SK-N-SH treated with all-trans-retinoic acid at 6 μM for 48 hours (cell line): ENCODE results near the gene ZNF236.

Source experiments
- ATAC-seq: fragments of 200-7000 bp; cut with Tn5 transposase; 3 replicates; pipeline ENCODE4 v1.9.1; 2020; ENCODE audit warnings: mild to moderate bottlenecking, moderate library complexity
- ARNTL ChIP-seq: fragments of 450-650 bp; formaldehyde crosslinking; IDR thresholded peaks from 2 replicates; pipeline ENCODE4 v1.5.0; 2020; ENCODE audit warnings: low read depth, mild to moderate bottlenecking, moderate library complexity, borderline replicate concordance
- CSDC2 ChIP-seq: fragments of 250-450 bp; sonication (Bioruptor Pico); IDR thresholded peaks from 2 replicates; pipeline ENCODE4 v1.5.0; 2020; ENCODE audit warnings: mild to moderate bottlenecking, moderate library complexity
- ESRRG ChIP-seq: fragments of 250-450 bp; sonication (Bioruptor Pico); IDR thresholded peaks from 2 replicates; pipeline ENCODE4 v1.6.1; 2021; ENCODE audit warnings: mild to moderate bottlenecking
- GLIS3 ChIP-seq: fragments of 250-450 bp; sonication (Bioruptor Pico); IDR thresholded peaks from 2 replicates; pipeline ENCODE4 v1.5.0; 2020; ENCODE audit warnings: mild to moderate bottlenecking, moderate library complexity
- ISL1 ChIP-seq: fragments of 250-450 bp; sonication (Bioruptor Pico); IDR thresholded peaks from 2 replicates; pipeline ENCODE4 v2.1.2; 2022; ENCODE audit warnings: mild to moderate bottlenecking, moderate library complexity
- OSR1 ChIP-seq: fragments of 250-450 bp; sonication (Bioruptor Pico); IDR thresholded peaks from 2 replicates; pipeline ENCODE4 v1.8.0; 2022; ENCODE audit warnings: moderate library complexity, mild to moderate bottlenecking, inconsistent platforms
- PPARA ChIP-seq: fragments of 250-450 bp; sonication (Bioruptor Pico); IDR thresholded peaks from 2 replicates; pipeline ENCODE4 v1.5.0; 2020; ENCODE audit warnings: mild to moderate bottlenecking, borderline replicate concordance
- RARB ChIP-seq: fragments of 250-450 bp; sonication (Bioruptor Pico); IDR thresholded peaks from 2 replicates; pipeline ENCODE4 v1.8.0; 2021; ENCODE audit warnings: mild to moderate bottlenecking, moderate library complexity
- SNAI2 ChIP-seq: fragments of 250-450 bp; sonication (Bioruptor Pico); IDR thresholded peaks from 2 replicates; pipeline ENCODE4 v1.5.0; 2020; ENCODE audit warnings: mild to moderate bottlenecking, moderate library complexity
- TCF4 ChIP-seq: fragments of 250-450 bp; sonication (Bioruptor Pico); IDR thresholded peaks from 2 replicates; pipeline ENCODE4 v1.8.0; 2021; ENCODE audit warnings: mild to moderate bottlenecking, moderate library complexity, borderline replicate concordance
- TOX ChIP-seq: fragments of 250-450 bp; sonication (Bioruptor Pico); IDR thresholded peaks from 2 replicates; pipeline ENCODE4 v1.8.0; 2021; ENCODE audit warnings: mild to moderate bottlenecking, moderate library complexity, borderline replicate concordance
- ZC3H10 ChIP-seq: fragments of 250-450 bp; sonication (Bioruptor Pico); IDR thresholded peaks from 2 replicates; pipeline ENCODE4 v1.5.1; 2021; ENCODE audit warnings: mild to moderate bottlenecking, moderate library complexity
- ZFP30 ChIP-seq: fragments of 450-650 bp; formaldehyde crosslinking; IDR thresholded peaks from 2 replicates; pipeline ENCODE4 v1.5.0; 2022; ENCODE audit warnings: mild to moderate bottlenecking, moderate library complexity
- ZNF565 ChIP-seq: fragments of 450-650 bp; formaldehyde crosslinking; conservative IDR thresholded peaks from 2 replicates; pipeline ENCODE4 v1.5.0; 2020; ENCODE audit warnings: low read depth, mild to moderate bottlenecking, moderate library complexity
- ZNF70 ChIP-seq: fragments of 450-650 bp; formaldehyde crosslinking; IDR thresholded peaks from 2 replicates; pipeline ENCODE4 v1.5.0; 2020; ENCODE audit warnings: mild to moderate bottlenecking, moderate library complexity
- TF ChIP-seq, protein P1 (sequence below): fragments of 250-450 bp; sonication (Bioruptor Pico); IDR thresholded peaks from 2 replicates; pipeline ENCODE4 v1.5.0; 2020; ENCODE audit warnings: mild to moderate bottlenecking, moderate library complexity
- TF ChIP-seq, protein P2 (sequence below): fragments of 250-450 bp; sonication (Bioruptor Pico); IDR thresholded peaks from 2 replicates; pipeline ENCODE4 v1.8.0; 2020; ENCODE audit warnings: mild to moderate bottlenecking, moderate library complexity, borderline replicate concordance
- TF ChIP-seq, protein P3 (sequence below): fragments of 250-450 bp; sonication (Bioruptor Pico); IDR thresholded peaks from 2 replicates; pipeline ENCODE4 v1.8.0; 2021; ENCODE audit warnings: low read depth, mild to moderate bottlenecking, moderate library complexity, borderline replicate concordance
- TF ChIP-seq, protein P4 (sequence below): fragments of 250-450 bp; sonication (Bioruptor Pico); IDR thresholded peaks from 2 replicates; pipeline ENCODE4 v1.5.1; 2021; ENCODE audit warnings: mild to moderate bottlenecking, moderate library complexity

Gene ZNF236

DNA sequence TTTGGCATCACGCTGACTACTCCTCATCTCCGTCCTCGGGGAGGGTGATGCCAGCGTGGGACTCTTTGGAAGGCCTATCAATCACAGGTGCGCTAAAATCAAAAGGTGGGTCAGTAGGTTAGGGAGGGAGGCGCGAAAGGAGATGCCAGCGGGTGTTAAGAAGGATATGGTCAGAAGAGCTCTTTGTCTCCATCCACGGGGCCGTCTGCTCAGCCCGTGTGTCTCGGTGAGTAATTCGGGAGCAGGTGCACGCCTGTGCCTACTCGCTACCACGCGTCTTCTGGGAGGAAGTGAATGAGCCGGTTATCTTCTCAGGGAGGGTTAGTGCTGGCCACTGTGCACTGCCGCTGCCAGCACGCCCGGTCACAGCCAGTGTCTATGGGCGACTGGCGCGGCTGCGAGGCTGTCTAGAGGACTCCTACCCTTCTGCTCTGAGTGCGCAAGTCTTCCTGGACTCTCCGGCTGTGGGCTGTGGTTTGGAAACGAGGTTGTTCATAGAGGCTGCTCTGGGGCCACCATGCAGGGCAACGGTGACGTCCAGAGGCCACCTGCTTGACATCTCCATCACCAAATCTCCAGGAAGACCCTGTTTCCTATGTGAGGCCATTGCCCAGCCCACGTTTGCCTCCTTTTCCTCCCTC, 156.9 kb downstream of the ZNF236 start:
- no peak for TF ChIP-seq ESRRG (CRISPR knock-in tag)
- TF ChIP-seq OSR1 (CRISPR knock-in tag), result no peak
- no peak for TF ChIP-seq ZNF70 (CRISPR knock-in tag)
- no peak for TF ChIP-seq RARB (CRISPR knock-in tag)
- TF ChIP-seq GLIS3 (CRISPR knock-in tag), result no peak
- TF ChIP-seq PPARA, result no peak
- no peak for ATAC-seq

DNA sequence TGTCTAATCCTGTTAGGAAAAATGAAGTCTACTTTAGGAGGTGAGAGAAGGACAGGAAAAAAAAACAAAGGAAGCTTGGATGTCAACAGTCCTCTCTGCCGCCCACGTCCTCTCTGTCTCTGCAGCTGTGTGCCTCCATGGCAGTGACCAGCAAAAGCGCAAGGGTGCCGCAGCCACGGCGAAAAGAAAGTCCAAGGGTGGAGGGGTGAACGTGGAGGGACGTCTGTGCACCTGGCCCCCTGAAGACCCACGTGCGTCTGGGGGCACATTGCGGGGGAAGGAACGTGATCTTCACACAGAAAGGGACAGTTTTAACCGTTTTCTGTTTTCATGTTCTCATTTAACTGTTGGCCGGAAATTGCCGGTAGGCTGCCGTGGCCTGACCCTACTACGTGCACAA, 157.5 kb downstream of the ZNF236 start:
- no peak for ATAC-seq
- TF ChIP-seq ZC3H10 (CRISPR knock-in tag) (no peak), SNAI2 (no peak), OSR1 (CRISPR knock-in tag) (no peak), ZNF565 (CRISPR knock-in tag) (no peak), ZNF70 (CRISPR knock-in tag) (no peak), CSDC2 (CRISPR knock-in tag) (no peak), ARNTL (no peak), ISL1 (CRISPR knock-in tag) (no peak), ESRRG (CRISPR knock-in tag) (no peak), TCF4 (CRISPR knock-in tag) (no peak), ZFP30 (no peak), PPARA (no peak)
- TF ChIP-seq, protein P1, sequence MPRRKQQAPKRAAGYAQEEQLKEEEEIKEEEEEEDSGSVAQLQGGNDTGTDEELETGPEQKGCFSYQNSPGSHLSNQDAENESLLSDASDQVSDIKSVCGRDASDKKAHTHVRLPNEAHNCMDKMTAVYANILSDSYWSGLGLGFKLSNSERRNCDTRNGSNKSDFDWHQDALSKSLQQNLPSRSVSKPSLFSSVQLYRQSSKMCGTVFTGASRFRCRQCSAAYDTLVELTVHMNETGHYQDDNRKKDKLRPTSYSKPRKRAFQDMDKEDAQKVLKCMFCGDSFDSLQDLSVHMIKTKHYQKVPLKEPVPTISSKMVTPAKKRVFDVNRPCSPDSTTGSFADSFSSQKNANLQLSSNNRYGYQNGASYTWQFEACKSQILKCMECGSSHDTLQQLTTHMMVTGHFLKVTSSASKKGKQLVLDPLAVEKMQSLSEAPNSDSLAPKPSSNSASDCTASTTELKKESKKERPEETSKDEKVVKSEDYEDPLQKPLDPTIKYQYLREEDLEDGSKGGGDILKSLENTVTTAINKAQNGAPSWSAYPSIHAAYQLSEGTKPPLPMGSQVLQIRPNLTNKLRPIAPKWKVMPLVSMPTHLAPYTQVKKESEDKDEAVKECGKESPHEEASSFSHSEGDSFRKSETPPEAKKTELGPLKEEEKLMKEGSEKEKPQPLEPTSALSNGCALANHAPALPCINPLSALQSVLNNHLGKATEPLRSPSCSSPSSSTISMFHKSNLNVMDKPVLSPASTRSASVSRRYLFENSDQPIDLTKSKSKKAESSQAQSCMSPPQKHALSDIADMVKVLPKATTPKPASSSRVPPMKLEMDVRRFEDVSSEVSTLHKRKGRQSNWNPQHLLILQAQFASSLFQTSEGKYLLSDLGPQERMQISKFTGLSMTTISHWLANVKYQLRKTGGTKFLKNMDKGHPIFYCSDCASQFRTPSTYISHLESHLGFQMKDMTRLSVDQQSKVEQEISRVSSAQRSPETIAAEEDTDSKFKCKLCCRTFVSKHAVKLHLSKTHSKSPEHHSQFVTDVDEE, result no peak
- TF ChIP-seq, protein P2, sequence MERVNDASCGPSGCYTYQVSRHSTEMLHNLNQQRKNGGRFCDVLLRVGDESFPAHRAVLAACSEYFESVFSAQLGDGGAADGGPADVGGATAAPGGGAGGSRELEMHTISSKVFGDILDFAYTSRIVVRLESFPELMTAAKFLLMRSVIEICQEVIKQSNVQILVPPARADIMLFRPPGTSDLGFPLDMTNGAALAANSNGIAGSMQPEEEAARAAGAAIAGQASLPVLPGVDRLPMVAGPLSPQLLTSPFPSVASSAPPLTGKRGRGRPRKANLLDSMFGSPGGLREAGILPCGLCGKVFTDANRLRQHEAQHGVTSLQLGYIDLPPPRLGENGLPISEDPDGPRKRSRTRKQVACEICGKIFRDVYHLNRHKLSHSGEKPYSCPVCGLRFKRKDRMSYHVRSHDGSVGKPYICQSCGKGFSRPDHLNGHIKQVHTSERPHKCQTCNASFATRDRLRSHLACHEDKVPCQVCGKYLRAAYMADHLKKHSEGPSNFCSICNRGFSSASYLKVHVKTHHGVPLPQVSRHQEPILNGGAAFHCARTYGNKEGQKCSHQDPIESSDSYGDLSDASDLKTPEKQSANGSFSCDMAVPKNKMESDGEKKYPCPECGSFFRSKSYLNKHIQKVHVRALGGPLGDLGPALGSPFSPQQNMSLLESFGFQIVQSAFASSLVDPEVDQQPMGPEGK (CRISPR knock-in tag), result no peak
- TF ChIP-seq, protein P3, sequence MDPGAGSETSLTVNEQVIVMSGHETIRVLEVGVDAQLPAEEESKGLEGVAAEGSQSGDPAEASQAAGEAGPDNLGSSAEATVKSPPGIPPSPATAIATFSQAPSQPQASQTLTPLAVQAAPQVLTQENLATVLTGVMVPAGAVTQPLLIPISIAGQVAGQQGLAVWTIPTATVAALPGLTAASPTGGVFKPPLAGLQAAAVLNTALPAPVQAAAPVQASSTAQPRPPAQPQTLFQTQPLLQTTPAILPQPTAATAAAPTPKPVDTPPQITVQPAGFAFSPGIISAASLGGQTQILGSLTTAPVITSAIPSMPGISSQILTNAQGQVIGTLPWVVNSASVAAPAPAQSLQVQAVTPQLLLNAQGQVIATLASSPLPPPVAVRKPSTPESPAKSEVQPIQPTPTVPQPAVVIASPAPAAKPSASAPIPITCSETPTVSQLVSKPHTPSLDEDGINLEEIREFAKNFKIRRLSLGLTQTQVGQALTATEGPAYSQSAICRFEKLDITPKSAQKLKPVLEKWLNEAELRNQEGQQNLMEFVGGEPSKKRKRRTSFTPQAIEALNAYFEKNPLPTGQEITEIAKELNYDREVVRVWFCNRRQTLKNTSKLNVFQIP, result no peak
- TF ChIP-seq, protein P4, sequence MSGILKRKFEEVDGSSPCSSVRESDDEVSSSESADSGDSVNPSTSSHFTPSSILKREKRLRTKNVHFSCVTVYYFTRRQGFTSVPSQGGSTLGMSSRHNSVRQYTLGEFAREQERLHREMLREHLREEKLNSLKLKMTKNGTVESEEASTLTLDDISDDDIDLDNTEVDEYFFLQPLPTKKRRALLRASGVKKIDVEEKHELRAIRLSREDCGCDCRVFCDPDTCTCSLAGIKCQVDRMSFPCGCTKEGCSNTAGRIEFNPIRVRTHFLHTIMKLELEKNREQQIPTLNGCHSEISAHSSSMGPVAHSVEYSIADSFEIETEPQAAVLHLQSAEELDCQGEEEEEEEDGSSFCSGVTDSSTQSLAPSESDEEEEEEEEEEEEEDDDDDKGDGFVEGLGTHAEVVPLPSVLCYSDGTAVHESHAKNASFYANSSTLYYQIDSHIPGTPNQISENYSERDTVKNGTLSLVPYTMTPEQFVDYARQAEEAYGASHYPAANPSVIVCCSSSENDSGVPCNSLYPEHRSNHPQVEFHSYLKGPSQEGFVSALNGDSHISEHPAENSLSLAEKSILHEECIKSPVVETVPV (CRISPR knock-in tag), result no peak

DNA sequence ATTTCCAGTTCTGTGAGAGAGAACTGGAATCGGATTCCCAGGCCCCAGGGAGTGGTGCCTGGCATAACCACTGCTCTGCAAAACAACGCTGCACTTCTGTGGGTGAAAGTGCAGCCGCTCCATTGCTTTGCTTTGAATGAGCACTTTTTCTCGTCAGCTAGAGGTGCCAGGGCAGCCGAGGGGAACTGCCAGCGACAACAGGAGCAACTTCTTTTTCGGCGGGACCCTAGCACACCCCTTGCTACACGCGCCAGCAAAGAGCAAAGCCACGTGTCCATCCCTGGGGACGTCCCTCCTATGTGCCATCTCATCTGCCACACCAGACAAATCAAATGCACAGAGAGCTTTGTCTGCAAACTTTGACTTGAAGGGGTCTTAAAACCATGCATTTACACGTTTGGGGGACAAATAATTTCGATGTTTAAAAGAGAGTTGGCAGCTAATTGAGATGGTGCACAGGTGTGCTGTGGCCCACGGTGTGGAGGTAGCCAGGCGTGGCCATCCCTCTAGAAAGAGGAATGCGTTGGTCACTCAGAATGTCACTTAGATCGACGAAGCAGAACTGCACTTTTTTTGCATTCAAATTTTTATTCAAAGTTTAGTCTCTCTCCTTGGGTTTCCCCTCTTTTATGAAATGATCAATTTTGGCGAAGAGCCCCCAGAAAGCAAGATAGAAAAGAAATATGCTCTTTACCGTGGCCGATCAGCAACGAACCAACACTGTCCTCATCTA, 158.5 kb downstream of the ZNF236 start:
- ATAC-seq, result no peak
- TF ChIP-seq OSR1 (CRISPR knock-in tag) (no peak), ARNTL (no peak)

DNA sequence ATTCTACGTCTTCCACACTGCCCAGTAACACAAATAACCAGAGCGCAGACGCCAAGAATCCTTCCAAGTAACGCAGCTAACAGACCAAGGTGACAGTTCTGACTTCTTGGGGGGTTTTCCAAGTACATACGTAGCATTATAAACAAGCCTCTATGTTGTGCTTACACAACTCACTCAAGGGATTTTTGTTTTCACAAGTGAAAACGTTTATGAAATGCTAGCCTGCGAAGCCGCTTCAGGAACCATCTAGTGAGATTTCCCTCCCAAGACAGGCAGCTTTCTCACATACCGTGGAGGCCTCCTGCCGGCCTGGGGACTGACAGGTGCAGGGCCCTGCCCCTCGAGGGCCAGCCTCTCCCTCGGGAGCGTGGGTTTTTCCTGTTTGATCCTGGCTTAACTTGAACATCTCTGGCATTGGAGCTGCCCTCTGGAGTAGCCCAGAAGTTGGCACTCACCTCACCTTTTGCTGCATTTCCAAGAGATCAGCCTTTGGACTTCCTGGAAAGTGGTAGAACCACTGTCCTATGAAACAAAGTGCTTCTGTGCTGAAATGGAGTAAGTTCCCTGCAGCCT, 159.1 kb downstream of the ZNF236 start:
- ATAC-seq, result no peak
- TF ChIP-seq ESRRG (CRISPR knock-in tag) (no peak), ARNTL (no peak), TOX (CRISPR knock-in tag) (no peak)
